Endometrial microvascular endothelial cells (primary cell): ENCODE data around the gene NDST1. TPM values are rescaled to one million over a fixed set of nuclear protein-coding genes. Genes with fewer than 3 reads are reported as not detected.

ENCODE experiments used
- in situ Hi-C: cut with HindIII; loops from 2 replicates; pipeline ENCODE4 v1.10.0; 2017; ENCODE audit warnings: low sequenced_read_pairs, low pct_unique_long_range_greater_than_20kb; ENCODE audit errors: inconsistent ontology term
- total RNA-seq: library from RNA; depleted of rRNA; stranded (reverse); fragments of >200 nt; gene quantifications from one replicate; pipeline ENCODE4 v1.2.3, GENCODE V29; 2015; ENCODE audit errors: inconsistent ontology term

The NDST1 gene
- total RNA-seq, 1 donor from 2014 or later: 151 TPM

GRCh38 chr5:150503386-150503785 lies 4.5 kb upstream of the NDST1 start:
- in situ Hi-C loops: no loop called here

- in situ Hi-C loops: no loop called here
These were observed 3.8 kb upstream of the NDST1 start for GRCh38 chr5:150503977-150504620.

- in situ Hi-C loops: no loop called here
These were observed 2.9 kb upstream of the NDST1 start for GRCh38 chr5:150505041-150505511.

- in situ Hi-C loops: no loop called here
These were observed 2.1 kb upstream of the NDST1 start for GRCh38 chr5:150505816-150506215.

GRCh38 chr5:150506571-150507473 lies 1.1 kb upstream of the NDST1 start:
- in situ Hi-C loops: no loop called here

- in situ Hi-C loops: no loop called here
These were observed 328 bp downstream of the NDST1 start for GRCh38 chr5:150508277-150508640.

- in situ Hi-C loops: no loop called here
These were observed 897 bp downstream of the NDST1 start for GRCh38 chr5:150508828-150509227.

GRCh38 chr5:150509992-150510391 lies 2.1 kb downstream of the NDST1 start:
- in situ Hi-C loops: no loop called here

- in situ Hi-C loops: no loop called here
These were observed 2.7 kb downstream of the NDST1 start for GRCh38 chr5:150510460-150511263.

GRCh38 chr5:150511578-150512367 lies 3.8 kb downstream of the NDST1 start:
- in situ Hi-C loops: no loop called here

- in situ Hi-C loops: no loop called here
These were observed 4.4 kb downstream of the NDST1 start for GRCh38 chr5:150512368-150512747.

- in situ Hi-C loops: no loop called here
These were observed 5.7 kb downstream of the NDST1 start for GRCh38 chr5:150513375-150514309.

GRCh38 chr5:150514708-150515211 lies 6.8 kb downstream of the NDST1 start:
- in situ Hi-C loops: no loop called here

- in situ Hi-C loops: no loop called here
These were observed 7.5 kb downstream of the NDST1 start for GRCh38 chr5:150515446-150515845.

GRCh38 chr5:150516011-150516410 lies 8.1 kb downstream of the NDST1 start:
- in situ Hi-C loops: no loop called here

GRCh38 chr5:150517272-150518152 lies 9.6 kb downstream of the NDST1 start:
- in situ Hi-C loops: no loop called here
